ENCODE data around the gene KCNJ16.

KCNJ16 gene

DNA sequence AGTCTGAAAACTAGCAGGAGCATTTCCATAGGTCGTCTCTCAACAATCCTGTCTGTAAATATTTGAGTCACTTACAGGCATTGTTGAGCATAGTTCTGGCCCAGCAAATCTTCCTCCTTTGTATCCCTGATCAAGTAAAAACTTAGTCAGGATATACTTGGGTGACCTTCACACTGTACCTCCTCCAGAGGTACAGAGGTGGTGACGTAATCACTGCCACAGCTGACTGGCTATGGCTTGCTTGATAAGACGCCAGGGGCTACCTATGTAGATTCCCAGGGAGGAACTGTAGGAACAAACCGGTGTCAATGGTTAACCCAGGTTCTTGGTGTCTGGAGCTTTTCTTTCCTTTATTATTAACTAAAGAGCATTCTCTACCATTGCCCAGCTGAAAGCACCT lies at the start of gene KCNJ16:
KCNJ16 (plus strand) TSS at position 270 of the 400 bp plus-strand sequence. CDS start 56,863 bp downstream, outside the sequence.
- TF ChIP-seq CTCF (IDR thresholded peaks at IDR 0.05; ENCODE audit: control insufficient read depth, insufficient read depth, low read depth, low read length, missing control alignments), result no peak
- no peak for DNase-seq (ENCODE audit: low read depth)
- H3K4me3 ChIP-seq (ENCODE audit: control insufficient read depth, low read depth, low read length), result no peak within 1 kb of the TSS

GRCh38 chr17:70028397-70028796 lies 46.6 kb upstream of the KCNJ16 start:
- DNase-seq (ENCODE audit: low read depth), result no peak
- TF ChIP-seq CTCF (IDR thresholded peaks at IDR 0.05; ENCODE audit: control insufficient read depth, insufficient read depth, low read depth, low read length, missing control alignments), result no peak
- H3K4me3 ChIP-seq (ENCODE audit: control insufficient read depth, low read depth, low read length), result no peak overlapping the region

- TF ChIP-seq CTCF (IDR thresholded peaks at IDR 0.05; ENCODE audit: control insufficient read depth, insufficient read depth, low read depth, low read length, missing control alignments), result no peak
- H3K4me3 ChIP-seq (ENCODE audit: control insufficient read depth, low read depth, low read length), result no peak overlapping the region
- no peak for DNase-seq (ENCODE audit: low read depth)
These were observed 45.9 kb upstream of the KCNJ16 start for GRCh38 chr17:70028978-70029767.

DNA sequence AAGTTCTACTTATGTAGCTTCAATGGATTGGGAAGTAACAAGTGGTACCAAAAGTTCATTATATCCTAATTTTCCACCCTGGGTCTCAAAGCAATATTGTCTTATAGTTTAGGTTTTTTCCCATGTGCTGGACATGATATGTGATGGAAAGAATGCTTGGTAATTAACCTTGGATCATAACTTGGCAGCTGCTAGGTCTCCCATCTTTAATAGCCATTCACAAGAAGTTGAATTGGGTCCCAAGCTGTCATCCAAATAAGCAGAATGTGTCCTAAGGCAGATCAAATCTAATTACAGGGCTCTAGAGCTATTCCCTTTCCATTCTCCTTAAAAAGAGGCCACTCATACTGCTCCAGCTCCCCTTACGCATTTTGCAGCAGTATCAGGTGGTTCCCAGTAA lies 44.7 kb upstream of the KCNJ16 start:
- DNase-seq (ENCODE audit: low read depth), result no peak
- no peak for TF ChIP-seq CTCF (IDR thresholded peaks at IDR 0.05; ENCODE audit: control insufficient read depth, insufficient read depth, low read depth, low read length, missing control alignments)
- H3K4me3 ChIP-seq (ENCODE audit: control insufficient read depth, low read depth, low read length), result no peak overlapping the region

- no peak for TF ChIP-seq CTCF (IDR thresholded peaks at IDR 0.05; ENCODE audit: control insufficient read depth, insufficient read depth, low read depth, low read length, missing control alignments)
- DNase-seq (ENCODE audit: low read depth), result no peak
- H3K4me3 ChIP-seq (ENCODE audit: control insufficient read depth, low read depth, low read length), result no peak overlapping the region
These were observed 43.7 kb upstream of the KCNJ16 start for GRCh38 chr17:70031341-70031740.

- DNase-seq (ENCODE audit: low read depth), result no peak
- no peak for TF ChIP-seq CTCF (IDR thresholded peaks at IDR 0.05; ENCODE audit: control insufficient read depth, insufficient read depth, low read depth, low read length, missing control alignments)
- no peak overlapping the region for H3K4me3 ChIP-seq (ENCODE audit: control insufficient read depth, low read depth, low read length)
These were observed 41.9 kb upstream of the KCNJ16 start for GRCh38 chr17:70033165-70033564.

All from AG09309 (cell line).